MM.1S (cell line): Measurements from ENCODE around the gene SPECC1.
"Not testable (repeated sequence)": the region's sequence is repeated elsewhere in the genome, so short reads cannot be mapped to it uniquely, and the experiment has no call there.

Source experiments
- CTCF ChIP-seq: fragments of 300-600 bp; sonication (generic); IDR thresholded peaks from 2 replicates; pipeline ENCODE4 v1.5.1; 2016; ENCODE audit warnings: antibody characterized with exemption, low read length, mixed read lengths
- EZH2 ChIP-seq: fragments of 300-600 bp; sonication (generic); optimal IDR thresholded peaks from 2 replicates; pipeline ENCODE3; 2017; ENCODE audit warnings: low read depth, mild to moderate bottlenecking, antibody characterized with exemption, low read length, mixed read lengths
- EZH2phosphoT487 ChIP-seq: fragments of 300-600 bp; sonication (generic); IDR thresholded peaks from 2 replicates; pipeline ENCODE4 v1.6.1; 2018; ENCODE audit warnings: antibody characterized with exemption, low read length

GRCh38 chr17:19962954-19963353, 46.2 kb upstream of the SPECC1 start:
- not testable (repeated sequence) for TF ChIP-seq CTCF, EZH2, EZH2phosphoT487
